Subcutaneous abdominal adipose tissue (tissue), 5 donors: ENCODE results near the gene RASA3.

Source experiments
- H3K27ac ChIP-seq: one replicate; pipeline ENCODE4 v1.7.0; 2013; ENCODE audit warnings: low read depth, mild to moderate bottlenecking, inconsistent platforms, low read length, moderate library complexity
- H3K27me3 ChIP-seq, 5 donors: one replicate each; pipeline ENCODE4 v1.7.0; 2013; ENCODE audit warnings: low read length in 5 of 5, inconsistent platforms in 1 of 5; ENCODE audit not compliant: control insufficient read depth in 5 of 5, insufficient read depth in 4 of 5
- H3K36me3 ChIP-seq, 5 donors: one replicate each; pipeline ENCODE4 v1.7.0; 2013; ENCODE audit warnings: low read length in 5 of 5; ENCODE audit not compliant: control insufficient read depth in 5 of 5, insufficient read depth in 5 of 5
- H3K4me1 ChIP-seq, 5 donors: one replicate each; pipeline ENCODE4 v1.7.0; 2013; ENCODE audit warnings: low read length in 5 of 5, mild to moderate bottlenecking in 3 of 5, moderate library complexity in 1 of 5; ENCODE audit not compliant: control insufficient read depth in 5 of 5, insufficient read depth in 5 of 5
- H3K4me3 ChIP-seq, 5 donors: one replicate each; pipeline ENCODE4 v1.7.0; 2013; ENCODE audit warnings: low read length in 5 of 5, low read depth in 1 of 5
- H3K9ac ChIP-seq, 5 donors: one replicate each; pipeline ENCODE4 v1.7.0; 2013; ENCODE audit warnings: low read length in 5 of 5, mild to moderate bottlenecking in 4 of 5, moderate library complexity in 3 of 5
- H3K9me3 ChIP-seq, 5 donors: one replicate each; pipeline ENCODE4 v1.7.0; 2013; ENCODE audit warnings: low read length in 5 of 5; ENCODE audit not compliant: control insufficient read depth in 5 of 5
- donor health status: healthy.
- donor health status: healthy.
- donor health status: healthy.
- donor health status: healthy.
- donor health status: healthy.

RASA3 gene

GRCh38 chr13:113963376-113963775, 169.0 kb downstream of the RASA3 start:
- Histone ChIP-seq H3K27me3 (no peaks in the 10 kb centered on the region), H3K9ac (no peak overlapping the region), H3K4me1 (no peaks in the 10 kb centered on the region), H3K36me3 (peaks cover 0 to 8% (median 0%) of the 10 kb centered on the region in 5 donors), H3K27ac (no peak overlapping the region), H3K9me3 (peaks cover 0 to 11% (median 9%) of the 10 kb centered on the region in 5 donors), H3K4me3 (no peak overlapping the region)

- Histone ChIP-seq H3K4me3 (no peak overlapping the region), H3K9ac (no peak overlapping the region), H3K27ac (no peak overlapping the region), H3K27me3 (no peaks in the 10 kb centered on the region), H3K36me3 (peaks cover 0 to 8% (median 0%) of the 10 kb centered on the region in 5 donors), H3K9me3 (peaks cover 0 to 11% (median 9%) of the 10 kb centered on the region in 5 donors), H3K4me1 (no peaks in the 10 kb centered on the region)
These were observed 169.4 kb downstream of the RASA3 start for GRCh38 chr13:113962975-113963374.

GRCh38 chr13:113962386-113962785, 170.0 kb downstream of the RASA3 start:
- Histone ChIP-seq H3K27ac (no peak overlapping the region), H3K9ac (no peak overlapping the region)

GRCh38 chr13:113960276-113960948, 172.0 kb downstream of the RASA3 start:
- H3K9ac ChIP-seq = no peak overlapping the region
- no peaks in the 10 kb centered on the region for H3K4me1 ChIP-seq

More at GRCh38 chr13:113962386-113962785, 170.0 kb downstream of the RASA3 start:
- H3K4me3 ChIP-seq = no peak overlapping the region
- no peaks in the 10 kb centered on the region for H3K4me1 ChIP-seq
- H3K9me3 ChIP-seq = peaks cover 0 to 11% (median 9%) of the 10 kb centered on the region in 5 donors
- no peaks in the 10 kb centered on the region for H3K27me3 ChIP-seq
- H3K36me3 ChIP-seq = peaks cover 0 to 6% (median 0%) of the 10 kb centered on the region in 5 donors

GRCh38 chr13:113959198-113959597, 173.2 kb downstream of the RASA3 start:
- H3K4me3 ChIP-seq = no peak overlapping the region
- H3K9ac ChIP-seq = no peak overlapping the region
- H3K36me3 ChIP-seq = peaks cover 0 to 19% (median 11%) of the 10 kb centered on the region in 5 donors
- H3K27me3 ChIP-seq = no peaks in the 10 kb centered on the region
- H3K27ac ChIP-seq = no peak overlapping the region
- H3K4me1 ChIP-seq = no peaks in the 10 kb centered on the region
- H3K9me3 ChIP-seq = peaks cover 0 to 12% (median 11%) of the 10 kb centered on the region in 5 donors

More at GRCh38 chr13:113960276-113960948, 172.0 kb downstream of the RASA3 start:
- peaks cover 0 to 12% (median 11%) of the 10 kb centered on the region in 5 donors for H3K9me3 ChIP-seq
- H3K36me3 ChIP-seq = peaks cover 0 to 8% (median 4%) of the 10 kb centered on the region in 5 donors
- H3K27me3 ChIP-seq = no peaks in the 10 kb centered on the region
- H3K4me3 ChIP-seq = no peak overlapping the region
- no peak overlapping the region for H3K27ac ChIP-seq

- H3K4me3 ChIP-seq = no peak overlapping the region
- peaks cover 0 to 21% (median 11%) of the 10 kb centered on the region in 5 donors for H3K36me3 ChIP-seq
- peaks cover 0 to 12% (median 11%) of the 10 kb centered on the region in 5 donors for H3K9me3 ChIP-seq
- no peak overlapping the region for H3K27ac ChIP-seq
- H3K4me1 ChIP-seq = peaks cover 0 to 3% (median 0%) of the 10 kb centered on the region in 5 donors
- no peak overlapping the region for H3K9ac ChIP-seq
- no peaks in the 10 kb centered on the region for H3K27me3 ChIP-seq
These were observed 174.1 kb downstream of the RASA3 start for GRCh38 chr13:113958373-113958772.

- Histone ChIP-seq H3K27me3 (no peaks in the 10 kb centered on the region), H3K36me3 (peaks cover 0 to 21% (median 11%) of the 10 kb centered on the region in 5 donors), H3K9ac (no peak overlapping the region), H3K27ac (no peak overlapping the region), H3K4me1 (peaks cover 0 to 12% (median 4%) of the 10 kb centered on the region in 5 donors), H3K4me3 (no peak overlapping the region), H3K9me3 (peaks cover 0 to 12% (median 11%) of the 10 kb centered on the region in 5 donors)
These were observed 175.9 kb downstream of the RASA3 start for GRCh38 chr13:113956571-113956970.

- Histone ChIP-seq H3K27me3 (no peaks in the 10 kb centered on the region), H3K36me3 (peaks cover 0 to 21% (median 11%) of the 10 kb centered on the region in 5 donors), H3K27ac (no peak overlapping the region), H3K9ac (no peak overlapping the region), H3K4me3 (no peak overlapping the region), H3K4me1 (peaks cover 0 to 20% (median 13%) of the 10 kb centered on the region in 5 donors), H3K9me3 (peaks cover 0 to 12% (median 11%) of the 10 kb centered on the region in 5 donors)
These were observed 176.7 kb downstream of the RASA3 start for GRCh38 chr13:113955691-113956090.

- Histone ChIP-seq H3K4me3 (no peak overlapping the region), H3K9me3 (peaks cover 0 to 12% (median 9%) of the 10 kb centered on the region in 5 donors), H3K36me3 (peaks cover 0 to 21% (median 11%) of the 10 kb centered on the region in 5 donors), H3K27ac (no peak overlapping the region), H3K9ac (no peak overlapping the region), H3K4me1 (peaks cover 0 to 21% (median 16%) of the 10 kb centered on the region in 5 donors), H3K27me3 (no peaks in the 10 kb centered on the region)
These were observed 177.2 kb downstream of the RASA3 start for GRCh38 chr13:113955235-113955634.

- no peaks in the 10 kb centered on the region for H3K27me3 ChIP-seq
- peaks cover 0 to 21% (median 11%) of the 10 kb centered on the region in 5 donors for H3K36me3 ChIP-seq
- no peak overlapping the region for H3K27ac ChIP-seq
- peaks cover 0 to 5% (median 2%) of the 10 kb centered on the region in 5 donors for H3K9me3 ChIP-seq
- H3K4me1 ChIP-seq = peaks cover 0 to 21% (median 16%) of the 10 kb centered on the region in 5 donors
- H3K4me3 ChIP-seq = no peak overlapping the region
- no peak overlapping the region for H3K9ac ChIP-seq
These were observed 178.2 kb downstream of the RASA3 start for GRCh38 chr13:113954046-113954835.
